ENCODE results near the gene IGF1R. TPM values are rescaled to one million over a fixed set of nuclear protein-coding genes. Genes with fewer than 3 reads are reported as not detected.

IGF1R gene
- total and polyA plus RNA-seq, 7 donors: 1.2 to 130 (median 39.6) TPM

- TF ChIP-seq POLR2AphosphoS5 (IDR thresholded peaks at IDR 0.05) (no peak), EP300 (IDR thresholded peaks at IDR 0.05) (no peak), POLR2A (IDR thresholded peaks at IDR 0.05) (no peak), CTCF (IDR thresholded peaks at IDR 0.05) (no peak)
- no peak for DNase-seq
- no peaks in the 10 kb centered on the region for H3K9me3 ChIP-seq
- no peaks in the 10 kb centered on the region for H3K36me3 ChIP-seq
- intact Hi-C loops (cut with DNase I): no loop called here
- H3K4me3 ChIP-seq: no peak overlapping the region
- 95 to 97% methylated on average over 6 of the region's 6 CpGs for WGBS, 2 donors
- H3K27me3 ChIP-seq: no peaks in the 10 kb centered on the region
- peak overlapping the region in 2 of 4 donors; percentile 31 to 62 for H3K27ac ChIP-seq
- peaks cover 0 to 98% (median 86%) of the 10 kb centered on the region in 4 donors for H3K4me1 ChIP-seq
Observed at GRCh38 chr15:98666441-98666840, 18.1 kb downstream of the IGF1R start.

- peaks cover 0 to 98% (median 86%) of the 10 kb centered on the region in 4 donors for H3K4me1 ChIP-seq
- intact Hi-C loops (cut with DNase I): no loop called here
- no peaks in the 10 kb centered on the region for H3K27me3 ChIP-seq
- TF ChIP-seq CTCF (IDR thresholded peaks at IDR 0.05) (no peak), POLR2A (IDR thresholded peaks at IDR 0.05) (no peak), POLR2AphosphoS5 (IDR thresholded peaks at IDR 0.05) (no peak), EP300 (IDR thresholded peaks at IDR 0.05) (no peak)
- no peak overlapping the region for H3K4me3 ChIP-seq
- DNase-seq: no peak
- WGBS, 2 donors: 81 to 92% methylated on average over 7 of the region's 7 CpGs
- H3K27ac ChIP-seq: peak overlapping the region in 2 of 4 donors; percentile 31 to 62
- no peaks in the 10 kb centered on the region for H3K36me3 ChIP-seq
- H3K9me3 ChIP-seq: no peaks in the 10 kb centered on the region
Observed at GRCh38 chr15:98666841-98667240, 18.5 kb downstream of the IGF1R start.

- TF ChIP-seq EP300 (IDR thresholded peaks at IDR 0.05): no peak
- no peak for TF ChIP-seq POLR2AphosphoS5 (IDR thresholded peaks at IDR 0.05)
- no peak for TF ChIP-seq POLR2A (IDR thresholded peaks at IDR 0.05)
- no peak for TF ChIP-seq CTCF (IDR thresholded peaks at IDR 0.05)
- H3K36me3 ChIP-seq: no peaks in the 10 kb centered on the region
- H3K27me3 ChIP-seq: no peaks in the 10 kb centered on the region
- peak overlapping the region in 2 of 4 donors; percentile 31 to 62 for H3K27ac ChIP-seq
- 89 to 92% methylated on average over 13 of the region's 13 CpGs for WGBS, 2 donors
- H3K4me1 ChIP-seq: peaks cover 0 to 95% (median 83%) of the 10 kb centered on the region in 4 donors
- no peaks in the 10 kb centered on the region for H3K9me3 ChIP-seq
- DNase-seq: no peak
- intact Hi-C loops (cut with DNase I): no loop called here
- no peak overlapping the region for H3K4me3 ChIP-seq
Observed at GRCh38 chr15:98667521-98668179, 19.3 kb downstream of the IGF1R start.

- Histone ChIP-seq H3K9me3 (no peaks in the 10 kb centered on the region), H3K4me3 (no peak overlapping the region), H3K36me3 (no peaks in the 10 kb centered on the region), H3K4me1 (peaks cover 0 to 92% (median 78%) of the 10 kb centered on the region in 4 donors), H3K27me3 (no peaks in the 10 kb centered on the region), H3K27ac (peak overlapping the region in 2 of 4 donors; percentile 29 to 62)
- intact Hi-C loops (cut with DNase I): no loop called here
- TF ChIP-seq EP300 (IDR thresholded peaks at IDR 0.05) (no peak), POLR2A (IDR thresholded peaks at IDR 0.05) (no peak), POLR2AphosphoS5 (IDR thresholded peaks at IDR 0.05) (no peak), CTCF (IDR thresholded peaks at IDR 0.05) (no peak)
- WGBS, 2 donors: 58 to 75% methylated on average over 10 of the region's 10 CpGs
- no peak for DNase-seq
Observed at GRCh38 chr15:98668566-98669308, 20.4 kb downstream of the IGF1R start.
